LHCN-M2 (cell line): ENCODE measurements around the gene TPK1. TPM values are rescaled to one million over a fixed set of nuclear protein-coding genes. Genes with fewer than 3 reads are reported as not detected.

Experiments used
- DNase-seq: peaks from one replicate; pipeline ENCODE4 v3.0.0-alpha.2; 2012; ENCODE audit warnings: low read depth
- total RNA-seq: library from RNA; depleted of rRNA; stranded (reverse); fragments of >200 nt; gene quantifications from 2 replicates; pipeline ENCODE4 v1.2.3, GENCODE V29; 2014

TPK1 gene
- total RNA-seq, 1 experiment from 2014 or later: 2.3 TPM

GRCh38 chr7:144529269-144529926 lies 306.5 kb downstream of the TPK1 start:
- no peak for DNase-seq

GRCh38 chr7:144528536-144529045 lies 307.3 kb downstream of the TPK1 start:
- no peak for DNase-seq

- DNase-seq: no peak
Measured at GRCh38 chr7:144527051-144527471, 308.8 kb downstream of the TPK1 start.

- DNase-seq: no peak
Measured at GRCh38 chr7:144525956-144526355, 309.9 kb downstream of the TPK1 start.

- DNase-seq: no peak
Measured at GRCh38 chr7:144524271-144524670, 311.6 kb downstream of the TPK1 start.

GRCh38 chr7:144523621-144524020 lies 312.2 kb downstream of the TPK1 start:
- DNase-seq: no peak

GRCh38 chr7:144519925-144520324 lies 315.9 kb downstream of the TPK1 start:
- no peak for DNase-seq

- DNase-seq: no peak
Measured at GRCh38 chr7:144518360-144518759, 317.5 kb downstream of the TPK1 start.

GRCh38 chr7:144517749-144518148 lies 318.1 kb downstream of the TPK1 start:
- no peak for DNase-seq

- no peak for DNase-seq
Measured at GRCh38 chr7:144516729-144517525, 318.9 kb downstream of the TPK1 start.

- DNase-seq: no peak
Measured at GRCh38 chr7:144513334-144513733, 322.5 kb downstream of the TPK1 start.

- no peak for DNase-seq
Measured at GRCh38 chr7:144510621-144511020, 325.2 kb downstream of the TPK1 start.

GRCh38 chr7:144508702-144509101 lies 327.2 kb downstream of the TPK1 start:
- DNase-seq: no peak

GRCh38 chr7:144503215-144503614 lies 332.6 kb downstream of the TPK1 start:
- no peak for DNase-seq

- DNase-seq: no peak
Measured at GRCh38 chr7:144500225-144500624, 335.6 kb downstream of the TPK1 start.

GRCh38 chr7:144497282-144497681 lies 338.6 kb downstream of the TPK1 start:
- no peak for DNase-seq

GRCh38 chr7:144494355-144494754 lies 341.5 kb downstream of the TPK1 start:
- DNase-seq: no peak

GRCh38 chr7:144489504-144489903 lies 346.3 kb downstream of the TPK1 start:
- DNase-seq: no peak

GRCh38 chr7:144488977-144489376 lies 346.9 kb downstream of the TPK1 start:
- no peak for DNase-seq

- DNase-seq: no peak
Measured at GRCh38 chr7:144487901-144488300, 348.0 kb downstream of the TPK1 start.

- no peak for DNase-seq
Measured at GRCh38 chr7:144484445-144484844, 351.4 kb downstream of the TPK1 start.

GRCh38 chr7:144483189-144483588 lies 352.7 kb downstream of the TPK1 start:
- no peak for DNase-seq

GRCh38 chr7:144481833-144482232 lies 354.0 kb downstream of the TPK1 start:
- no peak for DNase-seq
